Activated T-helper 2 cell treated with anti-CD3 and anti-CD28 coated beads, Interferon-gamma antibody, Interleukin-2, Interleukin-4, amounts not matched to agents 10 μg/mL and 5 μg/mL and 100 μg/mL, durations not matched to agents 14 hours and 24 hours and 36 hours (primary cell): Measurements from ENCODE around the gene ARHGEF17. TPM values are rescaled to one million over a fixed set of nuclear protein-coding genes. Genes with fewer than 3 reads are reported as not detected.

Experiments
- DNase-seq: peaks from one replicate; pipeline ENCODE4 v3.0.0; 2021; ENCODE audit warnings: low spot score
- H3K27ac Mint-ChIP-seq: one replicate; pipeline ENCODE4 v1.8.0; 2021; ENCODE audit warnings: mixed read lengths
- H3K27me3 Mint-ChIP-seq: one replicate; pipeline ENCODE4 v1.8.0; 2021; ENCODE audit warnings: low read depth, mixed read lengths
- H3K36me3 Mint-ChIP-seq: one replicate; pipeline ENCODE4 v1.8.0; 2021; ENCODE audit warnings: low read depth, mixed read lengths
- H3K4me1 Mint-ChIP-seq: one replicate; pipeline ENCODE4 v1.8.0; 2021; ENCODE audit warnings: low read depth, mixed read lengths
- H3K4me3 Mint-ChIP-seq: one replicate; pipeline ENCODE4 v1.8.0; 2021; ENCODE audit warnings: low read depth, mild to moderate bottlenecking, moderate library complexity, mixed read lengths
- H3K9me3 Mint-ChIP-seq: one replicate; pipeline ENCODE4 v1.8.0; 2021; ENCODE audit warnings: mixed read lengths
- intact Hi-C: fragments of 100-400 bp; cut with micrococcal nuclease; formaldehyde crosslinking; loops from one replicate; pipeline ENCODE4 v1.15.1; 2023
- total RNA-seq: library from RNA; stranded (reverse); gene quantifications from 2 replicates; pipeline ENCODE4 v1.2.3, GENCODE V29; 2022

ARHGEF17 gene
- total RNA-seq, 1 donor from 2014 or later: 0.30 TPM

GRCh38 chr11:73326929-73327811 lies 19.1 kb downstream of the ARHGEF17 start:
- H3K36me3 Mint-ChIP-seq: no peaks in the 10 kb centered on the region
- no peak overlapping the region for H3K27ac Mint-ChIP-seq
- DNase-seq: no peak
- no peaks in the 10 kb centered on the region for H3K9me3 Mint-ChIP-seq
- H3K27me3 Mint-ChIP-seq: no peaks in the 10 kb centered on the region
- peaks cover 2% of the 10 kb centered on the region for H3K4me1 Mint-ChIP-seq
- intact Hi-C loops: no loop called here
- H3K4me3 Mint-ChIP-seq: no peak overlapping the region

GRCh38 chr11:73327812-73328364 lies 19.8 kb downstream of the ARHGEF17 start:
- H3K4me1 Mint-ChIP-seq: peaks cover 2% of the 10 kb centered on the region
- H3K9me3 Mint-ChIP-seq: no peaks in the 10 kb centered on the region
- H3K4me3 Mint-ChIP-seq: no peak overlapping the region
- no peak for DNase-seq
- intact Hi-C loops: no loop called here
- no peaks in the 10 kb centered on the region for H3K27me3 Mint-ChIP-seq
- H3K27ac Mint-ChIP-seq: no peak overlapping the region
- no peaks in the 10 kb centered on the region for H3K36me3 Mint-ChIP-seq

- no peak for DNase-seq
- no peak overlapping the region for H3K27ac Mint-ChIP-seq
- peaks cover 2% of the 10 kb centered on the region for H3K4me1 Mint-ChIP-seq
- H3K9me3 Mint-ChIP-seq: no peaks in the 10 kb centered on the region
- no peaks in the 10 kb centered on the region for H3K27me3 Mint-ChIP-seq
- no peak overlapping the region for H3K4me3 Mint-ChIP-seq
- H3K36me3 Mint-ChIP-seq: no peaks in the 10 kb centered on the region
- intact Hi-C loops: no loop called here
These were observed 22.6 kb downstream of the ARHGEF17 start for GRCh38 chr11:73330569-73331093.

DNA sequence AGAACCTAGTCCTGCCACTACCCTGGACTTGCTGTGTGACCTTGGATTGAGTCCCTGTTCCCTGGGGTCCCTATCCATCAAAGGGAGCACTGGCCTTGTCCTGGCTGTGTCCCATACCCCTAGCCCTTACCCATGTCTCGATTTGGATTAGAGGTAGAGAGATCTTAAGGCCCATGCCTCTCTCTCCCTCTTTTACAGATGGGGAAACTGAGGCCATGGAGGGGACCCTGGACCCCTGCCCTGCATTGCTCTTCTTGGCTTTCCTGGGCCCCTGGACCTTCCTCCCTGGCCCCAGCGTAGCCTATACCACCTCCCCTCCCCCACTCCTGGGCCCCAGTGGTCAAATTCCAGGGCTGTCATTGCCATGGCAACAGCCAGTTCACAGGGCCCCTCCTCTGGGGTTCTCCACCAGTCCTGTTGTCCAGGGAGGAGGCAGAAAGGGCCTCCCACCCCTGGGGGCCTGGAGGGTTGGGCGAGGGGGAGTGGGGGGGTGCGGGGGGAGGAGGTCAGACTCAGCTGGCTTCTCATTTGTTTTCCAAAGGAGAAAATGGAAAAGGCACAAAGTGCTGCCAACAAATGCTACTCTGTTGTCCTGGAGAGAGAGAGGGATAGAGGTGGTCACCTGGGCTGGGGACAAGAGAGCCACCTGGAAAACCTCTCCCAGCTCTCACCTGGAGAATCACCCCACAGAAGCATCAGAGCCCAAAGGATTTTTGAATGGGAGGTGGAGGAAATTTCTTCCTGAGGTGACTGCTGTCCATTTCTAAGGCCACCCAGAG lies 23.3 kb downstream of the ARHGEF17 start:
- Mint-ChIP-seq H3K4me1 (peaks cover 2% of the 10 kb centered on the region), H3K4me3 (no peak overlapping the region), H3K27ac (no peak overlapping the region), H3K9me3 (no peaks in the 10 kb centered on the region), H3K36me3 (no peaks in the 10 kb centered on the region), H3K27me3 (no peaks in the 10 kb centered on the region)
- DNase-seq: no peak
- intact Hi-C loops: no loop called here

- Mint-ChIP-seq H3K9me3 (no peaks in the 10 kb centered on the region), H3K4me3 (no peak overlapping the region), H3K4me1 (peaks cover 4% of the 10 kb centered on the region), H3K27me3 (peaks cover 5% of the 10 kb centered on the region), H3K27ac (no peak overlapping the region), H3K36me3 (no peaks in the 10 kb centered on the region)
- intact Hi-C loops: no loop called here
- DNase-seq: no peak
These were observed 25.1 kb downstream of the ARHGEF17 start for GRCh38 chr11:73333173-73333572.

- Mint-ChIP-seq H3K27ac (no peak overlapping the region), H3K4me3 (no peak overlapping the region)
These were observed 25.7 kb downstream of the ARHGEF17 start for GRCh38 chr11:73333640-73334383.

DNA sequence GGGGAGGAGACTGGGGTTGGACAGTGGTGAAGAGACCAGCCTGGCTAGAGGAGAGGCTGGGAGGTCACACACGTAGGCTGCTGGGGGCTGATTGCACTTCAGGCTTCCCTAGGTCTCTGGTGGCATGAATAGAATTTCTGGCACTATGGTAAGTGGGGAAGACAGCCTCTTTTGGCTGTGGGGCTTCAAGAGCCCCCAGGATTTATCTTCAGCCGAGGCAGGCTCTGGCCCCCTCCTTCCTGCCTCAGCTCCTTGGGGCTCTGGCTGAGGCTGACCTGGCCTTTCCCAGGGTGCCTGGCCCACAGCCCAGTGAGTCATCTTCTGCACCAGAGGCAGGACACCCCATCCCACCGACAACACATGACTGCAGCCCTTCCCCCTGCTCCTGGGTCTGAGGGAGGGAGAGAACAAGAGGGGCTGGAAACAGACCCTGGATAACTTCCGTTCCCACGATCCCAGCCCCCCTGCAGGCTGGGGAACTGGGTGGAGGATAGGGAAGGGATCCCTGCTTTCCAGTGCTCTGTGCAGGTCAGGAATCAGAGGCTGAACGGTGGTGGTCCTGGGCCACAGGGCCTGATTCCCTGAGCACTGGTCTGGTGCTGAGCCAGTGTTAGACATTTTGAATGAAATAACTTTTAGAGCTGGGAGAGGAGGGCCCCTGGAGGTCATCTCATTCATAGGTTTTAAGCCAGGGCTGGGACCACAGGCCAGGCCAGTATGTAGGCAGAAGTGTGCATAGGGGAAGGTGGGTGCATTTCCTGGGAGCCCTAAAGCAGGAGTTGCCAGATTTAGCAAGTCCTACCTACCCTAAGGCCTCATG lies 26.5 kb downstream of the ARHGEF17 start:
- Mint-ChIP-seq H3K4me1 (peaks cover 4% of the 10 kb centered on the region), H3K36me3 (no peaks in the 10 kb centered on the region), H3K9me3 (no peaks in the 10 kb centered on the region), H3K27me3 (peaks cover 5% of the 10 kb centered on the region), H3K27ac (no peak overlapping the region), H3K4me3 (no peak overlapping the region)
- intact Hi-C loops: loop anchor here (1.0 kb wide), 2 partner anchors 27 to 39 kb away; no protein-coding TSS in a partner anchor
- DNase-seq: no peak

More at GRCh38 chr11:73333640-73334383, 25.7 kb downstream of the ARHGEF17 start:
- intact Hi-C loops: no loop called here
- DNase-seq: no peak
- peaks cover 4% of the 10 kb centered on the region for H3K4me1 Mint-ChIP-seq
- no peaks in the 10 kb centered on the region for H3K9me3 Mint-ChIP-seq
- peaks cover 5% of the 10 kb centered on the region for H3K27me3 Mint-ChIP-seq
- H3K36me3 Mint-ChIP-seq: no peaks in the 10 kb centered on the region

- no peaks in the 10 kb centered on the region for H3K9me3 Mint-ChIP-seq
- H3K27me3 Mint-ChIP-seq: peaks cover 5% of the 10 kb centered on the region
- intact Hi-C loops: loop anchor here (1.0 kb wide), 2 partner anchors 28 to 40 kb away; no protein-coding TSS in a partner anchor
- no peak overlapping the region for H3K4me3 Mint-ChIP-seq
- no peak overlapping the region for H3K27ac Mint-ChIP-seq
- peaks cover 4% of the 10 kb centered on the region for H3K4me1 Mint-ChIP-seq
- DNase-seq: peak; percentile 61
- H3K36me3 Mint-ChIP-seq: no peaks in the 10 kb centered on the region
These were observed 27.3 kb downstream of the ARHGEF17 start for GRCh38 chr11:73335204-73335923.

DNA sequence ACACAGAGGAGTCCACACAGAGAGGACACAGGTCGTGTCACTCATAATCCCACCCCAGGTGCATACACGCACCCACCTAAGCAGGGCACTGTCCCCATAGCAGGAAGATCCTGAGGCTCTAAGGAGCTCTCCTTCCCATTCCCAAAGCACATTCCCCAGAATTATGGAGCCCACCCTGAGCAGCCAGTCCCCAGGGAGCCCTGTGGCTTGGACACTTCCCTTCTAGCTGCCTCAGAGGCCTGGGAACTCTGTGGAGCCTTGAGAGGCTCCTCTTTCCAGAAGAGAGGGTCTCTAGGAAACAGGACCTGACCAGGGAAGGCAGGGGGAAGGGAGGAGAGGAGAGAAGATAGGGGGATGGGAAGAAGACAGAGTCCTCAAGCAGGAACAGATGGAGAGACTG lies 29.8 kb downstream of the ARHGEF17 start:
- H3K27ac Mint-ChIP-seq: no peak overlapping the region
- intact Hi-C loops: no loop called here

GRCh38 chr11:73338279-73338678 lies 30.2 kb downstream of the ARHGEF17 start:
- no peak for DNase-seq
- no peaks in the 10 kb centered on the region for H3K9me3 Mint-ChIP-seq
- no peak overlapping the region for H3K27ac Mint-ChIP-seq
- H3K4me3 Mint-ChIP-seq: no peak overlapping the region
- intact Hi-C loops: no loop called here
- H3K36me3 Mint-ChIP-seq: no peaks in the 10 kb centered on the region
- peaks cover 5% of the 10 kb centered on the region for H3K27me3 Mint-ChIP-seq
- H3K4me1 Mint-ChIP-seq: peaks cover 4% of the 10 kb centered on the region

More for the DNA sequence above, 29.8 kb downstream of the ARHGEF17 start:
- Mint-ChIP-seq H3K9me3 (no peaks in the 10 kb centered on the region), H3K27me3 (peaks cover 5% of the 10 kb centered on the region), H3K4me1 (peaks cover 4% of the 10 kb centered on the region), H3K36me3 (no peaks in the 10 kb centered on the region), H3K4me3 (no peak overlapping the region)
- no peak for DNase-seq

DNA sequence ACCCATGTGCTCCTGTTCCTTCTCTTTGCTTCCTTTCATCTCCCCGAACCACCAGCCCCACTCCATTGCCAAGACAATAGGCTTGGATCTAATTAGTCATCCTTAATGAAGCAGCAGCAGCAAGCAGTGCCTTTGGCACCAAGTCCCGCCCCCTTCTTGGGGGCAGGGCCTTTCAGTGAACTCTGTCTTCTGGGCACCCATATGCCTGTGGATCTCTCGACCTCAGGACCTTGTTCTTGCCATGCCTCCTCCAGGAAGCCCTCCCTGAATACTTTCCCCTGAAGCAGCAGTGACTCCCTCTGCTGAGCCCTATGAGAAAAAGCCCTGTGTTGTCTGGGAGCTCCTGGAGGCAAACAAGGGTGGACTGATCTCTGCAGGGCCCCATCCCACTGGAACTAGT lies 32.1 kb downstream of the ARHGEF17 start:
- Mint-ChIP-seq H3K27ac (no peak overlapping the region), H3K9me3 (no peaks in the 10 kb centered on the region), H3K4me3 (no peak overlapping the region), H3K27me3 (peaks cover 5% of the 10 kb centered on the region), H3K36me3 (no peaks in the 10 kb centered on the region), H3K4me1 (peaks cover 4% of the 10 kb centered on the region)
- no peak for DNase-seq
- intact Hi-C loops: no loop called here
